PC-3 (cell line): Measurements from ENCODE around the gene KMT2A. TPM values are rescaled to one million over a fixed set of nuclear protein-coding genes. Genes with fewer than 3 reads are reported as not detected.

Experiments used
- ATAC-seq: fragments of 200-7000 bp; cut with Tn5 transposase; 2 replicates; pipeline ENCODE4 v1.9.1; 2020; ENCODE audit warnings: mild to moderate bottlenecking, moderate library complexity
- BruUV-seq: library from RNA; stranded (reverse); fragments of 400-500 nt; replicated peaks from 2 replicates; lab custom pipeline; 2021; lab: Mats Ljungman, UMichigan
- CTCF ChIA-PET: fragments of 300-600 bp; sonication (Branson Sonifier 250); formaldehyde crosslinking; loops from one replicate; lab custom pipeline; 2022; ENCODE audit warnings: antibody characterized with exemption; lab: Charles Lee
- POLR2A ChIA-PET: fragments of 300-600 bp; sonication (Branson Sonifier 250); formaldehyde crosslinking; loops from one replicate; lab custom pipeline; 2022; ENCODE audit warnings: antibody characterized with exemption; ENCODE audit not compliant: unreplicated experiment; lab: Charles Lee
- DNase-seq: peaks from one replicate; pipeline ENCODE4 v3.0.0-alpha.2; 2015
- H2AFZ ChIP-seq: fragments of 300-600 bp; sonication (generic); 2 replicates; pipeline ENCODE4 v1.6.0; 2016; ENCODE audit warnings: antibody characterized with exemption, low read length
- H3F3A ChIP-seq: fragments of 300-600 bp; sonication (generic); one replicate; pipeline ENCODE4 v1.6.0; 2017; ENCODE audit warnings: antibody characterized with exemption, low read length, control low read depth, mild to moderate bottlenecking; ENCODE audit not compliant: unreplicated experiment
- H3K27ac ChIP-seq: fragments of 300-600 bp; sonication (generic); 2 replicates; pipeline ENCODE4 v1.5.1; 2016; ENCODE audit warnings: mild to moderate bottlenecking, low read length
- H3K27me3 ChIP-seq: fragments of 300-600 bp; sonication (generic); 2 replicates; pipeline ENCODE4 v1.6.1; 2016; ENCODE audit warnings: low read length, mixed read lengths
- H3K36me3 ChIP-seq: fragments of 300-600 bp; sonication (generic); 2 replicates; pipeline ENCODE4 v1.6.1; 2016; ENCODE audit warnings: low read depth, mixed run types, low read length, mixed read lengths
- H3K4me1 ChIP-seq: fragments of 300-600 bp; sonication (generic); 2 replicates; pipeline ENCODE4 v1.5.1; 2016; ENCODE audit warnings: low read length; ENCODE audit not compliant: insufficient read depth
- H3K4me2 ChIP-seq: fragments of 300-600 bp; sonication (generic); 2 replicates; pipeline ENCODE4 v1.6.0; 2016; ENCODE audit warnings: low read length
- H3K4me3 ChIP-seq: fragments of 300-600 bp; sonication (generic); 2 replicates; pipeline ENCODE4 v1.5.1; 2016; ENCODE audit warnings: mild to moderate bottlenecking, low read length, mixed read lengths
- H3K79me2 ChIP-seq: fragments of 300-600 bp; sonication (generic); 2 replicates; pipeline ENCODE4 v1.6.1; 2017; ENCODE audit warnings: low read length, mixed read lengths
- H3K9ac ChIP-seq: fragments of 300-600 bp; sonication (generic); 2 replicates; pipeline ENCODE4 v1.6.0; 2016; ENCODE audit warnings: mild to moderate bottlenecking, low read length
- H3K9me2 ChIP-seq: fragments of 300-600 bp; sonication (generic); replicated peaks from 2 replicates; pipeline ENCODE4 v1.6.1; 2016; ENCODE audit warnings: mixed run types, low read length, mixed read lengths
- H3K9me3 ChIP-seq: fragments of 300-600 bp; sonication (generic); 2 replicates; pipeline ENCODE4 v1.6.1; 2016; ENCODE audit warnings: low read length, mixed read lengths
- H4K20me1 ChIP-seq: fragments of 300-600 bp; sonication (generic); 2 replicates; pipeline ENCODE4 v1.6.1; 2016; ENCODE audit warnings: low read length, mixed read lengths
- CTCF ChIP-seq: fragments of 300-600 bp; sonication (generic); conservative IDR thresholded peaks from 2 replicates; pipeline ENCODE4 v1.5.1; 2017; ENCODE audit warnings: antibody characterized with exemption, low read depth, mild to moderate bottlenecking, low read length
- EZH2 ChIP-seq: fragments of 300-600 bp; sonication (generic); IDR thresholded peaks from one replicate; pipeline ENCODE4 v1.6.1; 2017; ENCODE audit warnings: antibody characterized with exemption, mild to moderate bottlenecking, low read length; ENCODE audit not compliant: unreplicated experiment
- EZH2phosphoT487 ChIP-seq: fragments of 300-600 bp; sonication (generic); IDR thresholded peaks from 2 replicates; pipeline ENCODE4 v1.6.1; 2018; ENCODE audit warnings: mild to moderate bottlenecking, antibody characterized with exemption, low read length, borderline replicate concordance
- intact Hi-C: fragments of 100-400 bp; cut with micrococcal nuclease; formaldehyde crosslinking; loops from 2 replicates; pipeline ENCODE4 v1.9.0; 2023
- total RNA-seq: library from RNA; depleted of rRNA; stranded (reverse); fragments of >200 nt; gene quantifications from 2 replicates; pipeline ENCODE4 v1.2.3, GENCODE V29; 2014

Gene KMT2A
- total RNA-seq, 1 experiment from 2014 or later, result 35.3 TPM

- peaks cover 25% of the 10 kb centered on the region for H3K4me1 ChIP-seq
- POLR2A ChIA-PET, result no interaction called here
- H2AFZ ChIP-seq, result peak within 1 kb of the TSS; percentile 97
- H4K20me1 ChIP-seq, result peaks cover 32% of the 10 kb centered on the region
- peak within 1 kb of the TSS; percentile 91 for H3K4me2 ChIP-seq
- no peaks in the 10 kb centered on the region for H3K9me2 ChIP-seq
- H3K9ac ChIP-seq, result peak within 1 kb of the TSS; percentile 99
- H3K79me2 ChIP-seq, result peaks cover 55% of the 10 kb centered on the region
- H3K9me3 ChIP-seq, result no peaks in the 10 kb centered on the region
- H3F3A ChIP-seq, result no peaks in the 10 kb centered on the region
- CTCF ChIA-PET, result no interaction called here
- TSS peak; percentile 91 for BruUV-seq
- ATAC-seq (peak; percentile 68), DNase-seq (peak; percentile 51)
- intact Hi-C loops, result no loop called here
- H3K4me3 ChIP-seq, result peak within 1 kb of the TSS; percentile 88
- TF ChIP-seq EZH2, result no peak
- no peak for TF ChIP-seq EZH2phosphoT487
- TF ChIP-seq CTCF, result no peak
- peaks cover under 1% of the 10 kb centered on the region; the same call in 1 of the 2 replicates for H3K36me3 ChIP-seq
- peak within 1 kb of the TSS; percentile 81 for H3K27ac ChIP-seq
- H3K27me3 ChIP-seq, result no peaks in the 10 kb centered on the region
Observed at GRCh38 chr11:118572061-118572980, 136.0 kb downstream of the KMT2A start, which contains the start of gene ARCN1. Gene ARCN1 (plus strand): TSS chr11:118572409. CDS start chr11:118572548, 139 bp downstream.

- POLR2A ChIA-PET, result no interaction called here
- Histone ChIP-seq H3K9ac (peak overlapping the region; percentile 99), H3F3A (no peaks in the 10 kb centered on the region), H3K27me3 (no peaks in the 10 kb centered on the region), H3K9me3 (no peaks in the 10 kb centered on the region), H4K20me1 (peaks cover 33% of the 10 kb centered on the region), H3K4me1 (peaks cover 25% of the 10 kb centered on the region), H3K27ac (peak overlapping the region; percentile 81), H2AFZ (peak overlapping the region; percentile 97), H3K79me2 (peaks cover 62% of the 10 kb centered on the region), H3K36me3 (peaks cover 3% of the 10 kb centered on the region; the same call in 1 of the 2 replicates), H3K9me2 (no peaks in the 10 kb centered on the region), H3K4me2 (peak overlapping the region; percentile 91), H3K4me3 (peak overlapping the region; percentile 88)
- CTCF ChIA-PET, result no interaction called here
- DNase-seq, result peak; percentile 40
- TF ChIP-seq EZH2 (no peak), EZH2phosphoT487 (no peak), CTCF (no peak)
- TSS peak; percentile 50 for BruUV-seq
- intact Hi-C loops, result no loop called here
- peak; percentile 58 for ATAC-seq
Observed at GRCh38 chr11:118572981-118573550, 136.8 kb downstream of the KMT2A start.
